HepG2 (cell line): Measurements from ENCODE around the gene C1QL2. TPM values are rescaled to one million over a fixed set of nuclear protein-coding genes. Genes with fewer than 3 reads are reported as not detected.

ENCODE experiments used
- ATAC-seq: fragments of 200-7000 bp; cut with Tn5 transposase; 3 replicates; pipeline ENCODE4 v1.9.1; 2020; ENCODE audit warnings: mild to moderate bottlenecking, moderate library complexity
- BruUV-seq: library from RNA; stranded (reverse); fragments of 400-500 nt; replicated peaks from 2 replicates; lab custom pipeline; 2021; lab: Mats Ljungman, UMichigan
- CTCF ChIA-PET: fragments of 300-600 bp; formaldehyde crosslinking; extraction: SDS; loops from one replicate; lab custom pipeline; 2021; ENCODE audit warnings: low total read pairs, inconsistent platforms, low intra/inter-chr PET ratio; lab: Yijun Ruan, JAX
- POLR2A ChIA-PET: fragments of 350-600 bp; sonication (Branson Sonifier 250); formaldehyde crosslinking; loops from one replicate; lab custom pipeline; 2020; ENCODE audit warnings: antibody characterized with exemption, inconsistent platforms; lab: Yijun Ruan, JAX
- DNase-seq: peaks from one replicate; pipeline ENCODE4 v3.0.0-alpha.2; 2015; ENCODE audit warnings: low spot score
- FAIRE-seq: peaks from 3 replicates; lab custom pipeline; 2011; peaks lifted over from hg19 to GRCh38; lab: Jason Lieb, UNC
- H2AFZ ChIP-seq: one replicate; pipeline ENCODE4 v1.6.1; 2011; ENCODE audit warnings: low read length, inconsistent platforms
- H3K27ac ChIP-seq: fragments of 300-600 bp; 3 replicates; pipeline ENCODE4 v1.8.0; 2011; ENCODE audit warnings: mixed run types, mild to moderate bottlenecking, mixed read lengths, low read length, inconsistent platforms; ENCODE audit not compliant: insufficient read depth; ENCODE audit errors: extremely low read length
- H3K27me3 ChIP-seq, 2 experiments: fragments of 200-600 bp in 1 of 2; 2 replicates in 1 of 2; 3 replicates in 1 of 2; pipeline versions ENCODE4 v1.6.0 to v1.8.0; 2011; ENCODE audit warnings: low read length in 2 of 2, mild to moderate bottlenecking in 2 of 2, moderate library complexity in 2 of 2, inconsistent platforms in 1 of 2; ENCODE audit not compliant: insufficient read depth in 2 of 2, control insufficient read depth in 1 of 2
- H3K36me3 ChIP-seq, 2 experiments: fragments of 200-600 bp in 1 of 2; replicated peaks in 1 of 2; 2 replicates in 1 of 2; 3 replicates in 1 of 2; pipeline versions ENCODE4 v1.5.1 to v1.8.0; 2011; ENCODE audit warnings: low read length in 2 of 2, inconsistent platforms in 1 of 2; ENCODE audit not compliant: insufficient read depth in 2 of 2, control insufficient read depth in 1 of 2
- H3K4me1 ChIP-seq: 2 replicates; pipeline ENCODE4 v1.5.1; 2012; ENCODE audit warnings: low read length, inconsistent platforms; ENCODE audit not compliant: insufficient read depth
- H3K4me2 ChIP-seq: 2 replicates; pipeline ENCODE4 v1.6.0; 2011; ENCODE audit warnings: low read depth, low read length, inconsistent platforms
- H3K4me3 ChIP-seq, 3 experiments: fragments of 200-600 bp in 1 of 3; sonication (generic), shearing (Covaris generic) in 1 of 3; replicated peaks in 1 of 3; 2 replicates each; pipeline ENCODE4 v1.5.1; 2011 to 2016; ENCODE audit warnings: low read length in 3 of 3, inconsistent platforms in 2 of 3, low read depth in 2 of 3, mild to moderate bottlenecking in 2 of 3, control low read depth in 1 of 3, mixed read lengths in 1 of 3; ENCODE audit not compliant: insufficient read depth in 1 of 3
- H3K79me2 ChIP-seq: one replicate; pipeline ENCODE4 v1.6.1; 2011; ENCODE audit warnings: low read length, inconsistent platforms; ENCODE audit not compliant: insufficient read depth
- H3K9ac ChIP-seq: 2 replicates; pipeline ENCODE4 v1.6.0; 2011; ENCODE audit warnings: mild to moderate bottlenecking, low read depth, low read length, inconsistent platforms; ENCODE audit not compliant: insufficient read depth
- H3K9me3 ChIP-seq: 2 replicates; pipeline ENCODE4 v1.5.1; 2012; ENCODE audit warnings: mild to moderate bottlenecking, low read length
- H4K20me1 ChIP-seq: 2 replicates; pipeline ENCODE4 v1.6.0; 2011; ENCODE audit warnings: inconsistent platforms, mild to moderate bottlenecking, low read length, moderate library complexity; ENCODE audit not compliant: insufficient read depth
- NBN ChIP-seq: fragments of 450-650 bp; conservative IDR thresholded peaks from 2 replicates; pipeline ENCODE4 v1.6.1; 2017
- NCOA5 ChIP-seq: sonication (generic); formaldehyde crosslinking; IDR thresholded peaks from 2 replicates; pipeline ENCODE4 v1.4.0; 2020; ENCODE audit warnings: missing genetic modification reagents
- RFXANK ChIP-seq: IDR thresholded peaks from 2 replicates; pipeline ENCODE4 v1.6.1; 2016
- TAF15 ChIP-seq: fragments of 200-400 bp; formaldehyde crosslinking; IDR thresholded peaks from one replicate; pipeline ENCODE4 v1.6.1; 2018; ENCODE audit warnings: mild to moderate bottlenecking, low read depth, low read length; ENCODE audit not compliant: poor library complexity, severe bottlenecking
- WGBS: methylation state at CpG from one replicate; pipeline ENCODE4 v1.1.6; 2017; ENCODE audit warnings: low lambda C conversion rate; 5-methylcytosine and 5-hydroxymethylcytosine counted together
- in situ Hi-C: cut with HindIII; loops from 2 replicates; pipeline ENCODE4 v1.10.0; 2017; ENCODE audit warnings: low pct_unique_long_range_greater_than_20kb; ENCODE audit not compliant: extremely low pct_ligation_motif_present
- intact Hi-C: fragments of 100-400 bp; cut with micrococcal nuclease; formaldehyde crosslinking; loops from one replicate; pipeline ENCODE4 v1.10.0; 2022; ENCODE audit not compliant: unreplicated experiment
- polyA plus RNA-seq, 8 experiments: library from polyadenylated mRNA; depleted of rRNA in 3 of 8; stranded (reverse) in 7 of 8; unstranded in 1 of 8; fragments of >200 nt; fragmentation: Illumina TruSeq in 4 of 8; extraction: Trizol in 4 of 8; gene quantifications; 2 replicates each; pipeline versions ENCODE4 v1.2.1 to v1.2.3, GENCODE V29; 2011 to 2016; ENCODE audit warnings: low read depth in 4 of 8, missing spikeins in 1 of 8, mixed read lengths in 1 of 8; ENCODE audit not compliant: insufficient read depth in 1 of 8
- total RNA-seq, 5 experiments: library from RNA; depleted of rRNA; stranded (reverse); fragments of >200 nt; fragmentation: Illumina TruSeq; extraction: Trizol; gene quantifications; 2 replicates each; pipeline ENCODE4 v1.2.3, GENCODE V29; 2016; ENCODE audit warnings: low read depth in 1 of 5
- TF ChIP-seq, protein P1 (sequence below), 2 experiments: IDR thresholded peaks; 2 replicates each; pipeline ENCODE4 v1.6.1; 2011 to 2012; ENCODE audit warnings: low read length in 2 of 2, borderline replicate concordance in 1 of 2, low read depth in 1 of 2, mild to moderate bottlenecking in 1 of 2, moderate library complexity in 1 of 2
- TF ChIP-seq, protein P2 (sequence below): IDR thresholded peaks from 2 replicates; pipeline ENCODE4 v1.6.1; 2016

The C1QL2 gene
- total and polyA plus RNA-seq, 2 of the 13 experiments (the other 11 are each of a cell fraction or from before 2014, with no cell fraction given) = not detected

DNA sequence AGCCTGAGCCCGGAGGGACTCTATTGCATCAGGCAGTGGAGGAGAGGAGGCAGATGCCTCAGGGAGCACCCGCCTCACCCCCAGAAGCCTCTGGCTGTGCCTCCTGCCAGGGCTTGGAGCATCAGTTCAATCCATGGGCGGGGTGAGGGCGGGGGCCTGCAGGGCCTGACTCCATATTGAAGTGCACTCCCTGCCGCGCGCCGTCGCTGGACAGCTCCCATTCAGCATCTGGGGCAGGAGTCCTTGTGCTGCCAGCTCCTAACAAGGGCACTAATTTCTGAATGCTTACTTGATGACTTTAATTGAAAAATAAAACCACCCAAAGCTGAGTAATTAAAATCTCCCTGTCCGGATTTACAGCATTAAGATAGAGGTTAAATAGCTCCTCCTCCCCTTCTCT is 23.8 kb downstream of the C1QL2 start:
- Histone ChIP-seq H3K4me2 (no peak overlapping the region), H3K27me3 (peaks cover 4 to 68% of the 10 kb centered on the region in 2 experiments; a peak in 4 of 5 replicates), H3K9me3 (no peaks in the 10 kb centered on the region), H3K79me2 (no peaks in the 10 kb centered on the region), H2AFZ (no peak overlapping the region), H3K36me3 (no peaks in the 10 kb centered on the region), H3K9ac (no peak overlapping the region), H3K4me3 (no peak overlapping the region), H4K20me1 (no peaks in the 10 kb centered on the region; the same call in 1 of the 2 replicates), H3K4me1 (no peaks in the 10 kb centered on the region), H3K27ac (no peak overlapping the region)
- TF ChIP-seq RFXANK (CRISPR knock-in tag) (no peak), NCOA5 (CRISPR knock-in tag) (no peak), TAF15 (no peak), NBN (no peak)
- TF ChIP-seq, protein P1, sequence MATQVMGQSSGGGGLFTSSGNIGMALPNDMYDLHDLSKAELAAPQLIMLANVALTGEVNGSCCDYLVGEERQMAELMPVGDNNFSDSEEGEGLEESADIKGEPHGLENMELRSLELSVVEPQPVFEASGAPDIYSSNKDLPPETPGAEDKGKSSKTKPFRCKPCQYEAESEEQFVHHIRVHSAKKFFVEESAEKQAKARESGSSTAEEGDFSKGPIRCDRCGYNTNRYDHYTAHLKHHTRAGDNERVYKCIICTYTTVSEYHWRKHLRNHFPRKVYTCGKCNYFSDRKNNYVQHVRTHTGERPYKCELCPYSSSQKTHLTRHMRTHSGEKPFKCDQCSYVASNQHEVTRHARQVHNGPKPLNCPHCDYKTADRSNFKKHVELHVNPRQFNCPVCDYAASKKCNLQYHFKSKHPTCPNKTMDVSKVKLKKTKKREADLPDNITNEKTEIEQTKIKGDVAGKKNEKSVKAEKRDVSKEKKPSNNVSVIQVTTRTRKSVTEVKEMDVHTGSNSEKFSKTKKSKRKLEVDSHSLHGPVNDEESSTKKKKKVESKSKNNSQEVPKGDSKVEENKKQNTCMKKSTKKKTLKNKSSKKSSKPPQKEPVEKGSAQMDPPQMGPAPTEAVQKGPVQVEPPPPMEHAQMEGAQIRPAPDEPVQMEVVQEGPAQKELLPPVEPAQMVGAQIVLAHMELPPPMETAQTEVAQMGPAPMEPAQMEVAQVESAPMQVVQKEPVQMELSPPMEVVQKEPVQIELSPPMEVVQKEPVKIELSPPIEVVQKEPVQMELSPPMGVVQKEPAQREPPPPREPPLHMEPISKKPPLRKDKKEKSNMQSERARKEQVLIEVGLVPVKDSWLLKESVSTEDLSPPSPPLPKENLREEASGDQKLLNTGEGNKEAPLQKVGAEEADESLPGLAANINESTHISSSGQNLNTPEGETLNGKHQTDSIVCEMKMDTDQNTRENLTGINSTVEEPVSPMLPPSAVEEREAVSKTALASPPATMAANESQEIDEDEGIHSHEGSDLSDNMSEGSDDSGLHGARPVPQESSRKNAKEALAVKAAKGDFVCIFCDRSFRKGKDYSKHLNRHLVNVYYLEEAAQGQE (IDR thresholded peaks at IDR 0.05; ENCODE audit: borderline replicate concordance in 1 of 2, low read depth in 1 of 2, low read length in 2 of 2) = peak; percentile 22 to 80
- TF ChIP-seq, protein P2, sequence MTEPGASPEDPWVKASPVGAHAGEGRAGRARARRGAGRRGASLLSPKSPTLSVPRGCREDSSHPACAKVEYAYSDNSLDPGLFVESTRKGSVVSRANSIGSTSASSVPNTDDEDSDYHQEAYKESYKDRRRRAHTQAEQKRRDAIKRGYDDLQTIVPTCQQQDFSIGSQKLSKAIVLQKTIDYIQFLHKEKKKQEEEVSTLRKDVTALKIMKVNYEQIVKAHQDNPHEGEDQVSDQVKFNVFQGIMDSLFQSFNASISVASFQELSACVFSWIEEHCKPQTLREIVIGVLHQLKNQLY (CRISPR knock-in tag) = no peak
- WGBS = 25% methylated on average over 2 of the region's 10 CpGs
- ChIA-PET POLR2A (no interaction called here), CTCF (no interaction called here)
- FAIRE-seq = no peak
- intact Hi-C loops = no loop called here
- no TSS peak for BruUV-seq
- in situ Hi-C loops = no loop called here
- DNase-seq = no peak
- ATAC-seq = no peak
